IMR-90 (cell line): ENCODE measurements around the gene NF2. TPM values are rescaled to one million over a fixed set of nuclear protein-coding genes. Genes with fewer than 3 reads are reported as not detected.

ENCODE experiments used
- ATAC-seq: fragments of 200-7000 bp; cut with Tn5 transposase; 2 replicates; pipeline ENCODE4 v1.9.1; 2020; ENCODE audit warnings: low read depth, mild to moderate bottlenecking, moderate library complexity
- BruUV-seq: library from RNA; stranded (reverse); fragments of 400-500 nt; replicated peaks from 2 replicates; lab custom pipeline; 2021; lab: Mats Ljungman, UMichigan
- CTCF ChIA-PET: fragments of 300-600 bp; formaldehyde crosslinking; extraction: SDS; loops from one replicate; lab custom pipeline; 2021; ENCODE audit warnings: antibody characterized with exemption; lab: Yijun Ruan, JAX
- POLR2A ChIA-PET: fragments of 300-600 bp; sonication (Branson Sonifier 250); formaldehyde crosslinking; loops from one replicate; lab custom pipeline; 2022; ENCODE audit warnings: antibody characterized with exemption; ENCODE audit not compliant: unreplicated experiment; lab: Charles Lee
- DNase-seq: peaks from one replicate; pipeline ENCODE4 v3.0.0; 2013
- H2AFZ ChIP-seq: replicated peaks from 2 replicates; pipeline ENCODE3; 2013; ENCODE audit warnings: low read length, mild to moderate bottlenecking; ENCODE audit not compliant: poor library complexity
- H2AK5ac ChIP-seq: 2 replicates; pipeline ENCODE4 v1.6.1; 2013; ENCODE audit warnings: low read depth, low read length, inconsistent platforms
- H2AK9ac ChIP-seq: replicated peaks from 2 replicates; pipeline ENCODE3; 2013; ENCODE audit warnings: mild to moderate bottlenecking, low read depth, low read length, moderate library complexity; ENCODE audit not compliant: poor library complexity
- H2BK120ac ChIP-seq: 2 replicates; pipeline ENCODE4 v1.6.1; 2013; ENCODE audit warnings: low read depth, low read length, inconsistent platforms
- H2BK15ac ChIP-seq: 3 replicates; pipeline ENCODE4 v1.6.1; 2013; ENCODE audit warnings: low read depth, low read length, inconsistent platforms
- H2BK20ac ChIP-seq: 2 replicates; pipeline ENCODE4 v1.6.1; 2013; ENCODE audit warnings: low read depth, mild to moderate bottlenecking, inconsistent platforms, low read length, moderate library complexity
- H2BK5ac ChIP-seq: 2 replicates; pipeline ENCODE4 v1.6.1; 2013; ENCODE audit warnings: mild to moderate bottlenecking, low read depth, low read length, inconsistent platforms; ENCODE audit not compliant: poor library complexity, severe bottlenecking
- H3K14ac ChIP-seq: replicated peaks from 2 replicates; pipeline ENCODE4 v1.6.1; 2013; ENCODE audit warnings: low read depth, low read length, inconsistent platforms
- H3K18ac ChIP-seq: 2 replicates; pipeline ENCODE4 v1.6.1; 2013; ENCODE audit warnings: low read depth, low read length, control low read depth
- H3K23ac ChIP-seq: 2 replicates; pipeline ENCODE4 v1.6.1; 2013; ENCODE audit warnings: low read depth, low read length, inconsistent platforms
- H3K27ac ChIP-seq: 2 replicates; pipeline ENCODE4 v1.5.1; 2013; ENCODE audit warnings: mild to moderate bottlenecking, control low read depth, low read length; ENCODE audit not compliant: insufficient read depth
- H3K27me3 ChIP-seq: 2 replicates; pipeline ENCODE4 v1.6.1; 2013; ENCODE audit warnings: low read length; ENCODE audit not compliant: control insufficient read depth, insufficient read depth
- H3K36me3 ChIP-seq: 2 replicates; pipeline ENCODE4 v1.6.1; 2013; ENCODE audit warnings: low read length, mixed read lengths; ENCODE audit not compliant: control insufficient read depth, insufficient read depth
- H3K4ac ChIP-seq: 2 replicates; pipeline ENCODE4 v1.6.1; 2013; ENCODE audit warnings: low read depth, low read length, inconsistent platforms
- H3K4me1 ChIP-seq: 2 replicates; pipeline ENCODE4 v1.6.1; 2013; ENCODE audit warnings: low read length, mixed read lengths; ENCODE audit not compliant: control insufficient read depth, insufficient read depth
- H3K4me2 ChIP-seq: 2 replicates; pipeline ENCODE4 v1.6.1; 2013; ENCODE audit warnings: low read depth, mild to moderate bottlenecking, control low read depth, low read length, moderate library complexity
- H3K4me3 ChIP-seq: 2 replicates; pipeline ENCODE4 v1.5.1; 2013; ENCODE audit warnings: low read depth, mild to moderate bottlenecking, control low read depth, low read length, moderate library complexity; ENCODE audit not compliant: insufficient read depth
- H3K56ac ChIP-seq: 2 replicates; pipeline ENCODE4 v1.6.1; 2013; ENCODE audit warnings: low read length, inconsistent platforms; ENCODE audit not compliant: insufficient read depth; ENCODE audit errors: extremely low read depth
- H3K79me1 ChIP-seq, 2 experiments: 2 replicates each; pipeline ENCODE4 v1.6.1; 2013; ENCODE audit warnings: low read length in 2 of 2, inconsistent platforms in 1 of 2, low read depth in 1 of 2
- H3K9ac ChIP-seq: 2 replicates; pipeline ENCODE4 v1.6.1; 2013; ENCODE audit warnings: low read depth, low read length, control low read depth
- H3K9me1 ChIP-seq: 2 replicates; pipeline ENCODE4 v1.6.1; 2013; ENCODE audit warnings: low read length, inconsistent platforms; ENCODE audit not compliant: insufficient read depth
- H3K9me3 ChIP-seq: 2 replicates; pipeline ENCODE4 v1.6.1; 2013; ENCODE audit warnings: low read length; ENCODE audit not compliant: control insufficient read depth, insufficient read depth
- H4K20me1 ChIP-seq: 2 replicates; pipeline ENCODE4 v1.6.1; 2013; ENCODE audit warnings: low read length, inconsistent platforms; ENCODE audit not compliant: insufficient read depth
- H4K5ac ChIP-seq: 2 replicates; pipeline ENCODE4 v1.6.1; 2013; ENCODE audit warnings: mild to moderate bottlenecking, low read depth, low read length, control low read depth
- H4K8ac ChIP-seq, 2 experiments: 2 replicates each; pipeline ENCODE4 v1.6.1; 2013; ENCODE audit warnings: low read depth in 2 of 2, low read length in 2 of 2, control low read depth in 1 of 2, inconsistent platforms in 1 of 2
- H4K91ac ChIP-seq: 2 replicates; pipeline ENCODE4 v1.6.1; 2013; ENCODE audit warnings: low read depth, low read length, inconsistent platforms; ENCODE audit not compliant: insufficient read depth
- BHLHE40 ChIP-seq: fragments of 150-350 bp; IDR thresholded peaks from 2 replicates; pipeline ENCODE4 v1.6.1; 2016; ENCODE audit warnings: mild to moderate bottlenecking, low read depth, low read length
- CEBPB ChIP-seq: IDR thresholded peaks from 2 replicates; pipeline ENCODE4 v1.6.1; 2012; ENCODE audit warnings: low read depth, low read length, improper control_type of control experiment
- CHD1 ChIP-seq: IDR thresholded peaks from 2 replicates; pipeline ENCODE4 v1.6.1; 2012; ENCODE audit warnings: low read depth, low read length, improper control_type of control experiment
- FOS ChIP-seq: fragments of 150-350 bp; IDR thresholded peaks from 2 replicates; pipeline ENCODE4 v1.6.1; 2016; ENCODE audit warnings: low read depth, low read length
- MAFK ChIP-seq: IDR thresholded peaks from 2 replicates; pipeline ENCODE4 v1.6.1; 2012; ENCODE audit warnings: low read depth, low read length, improper control_type of control experiment
- MXI1 ChIP-seq: IDR thresholded peaks from 2 replicates; pipeline ENCODE4 v1.6.1; 2012; ENCODE audit warnings: low read depth, mild to moderate bottlenecking, low read length, moderate library complexity, borderline replicate concordance
- NFE2L2 ChIP-seq: fragments of 150-350 bp; IDR thresholded peaks from 2 replicates; pipeline ENCODE4 v1.6.1; 2016; ENCODE audit warnings: low read depth, mild to moderate bottlenecking, low read length
- POLR2A ChIP-seq: IDR thresholded peaks from 2 replicates; pipeline ENCODE4 v1.6.1; 2012; ENCODE audit warnings: mild to moderate bottlenecking, low read depth, low read length
- RAD21 ChIP-seq: IDR thresholded peaks from 2 replicates; pipeline ENCODE4 v1.6.1; 2012; ENCODE audit warnings: low read length, improper control_type of control experiment
- RCOR1 ChIP-seq: IDR thresholded peaks from 2 replicates; pipeline ENCODE4 v1.6.1; 2012; ENCODE audit warnings: mild to moderate bottlenecking, low read length, improper control_type of control experiment; ENCODE audit not compliant: insufficient replicate concordance
- RFX5 ChIP-seq: IDR thresholded peaks from 2 replicates; pipeline ENCODE4 v1.8.0; 2012; ENCODE audit warnings: low read depth, mild to moderate bottlenecking, low read length, moderate library complexity
- SMC3 ChIP-seq: fragments of 150-350 bp; IDR thresholded peaks from 2 replicates; pipeline ENCODE4 v1.6.1; 2016; ENCODE audit warnings: low read depth, mild to moderate bottlenecking, antibody characterized with exemption, low read length, moderate library complexity
- WGBS, 2 experiments: methylation state at CpG; one replicate each; pipeline versions ENCODE4 v1.1.5 to v1.1.7; 2013; ENCODE audit warnings: missing lambda C conversion rate in 2 of 2; ENCODE audit not compliant: insufficient read length in 1 of 2; ENCODE audit errors: extremely low coverage in 2 of 2; 5-methylcytosine and 5-hydroxymethylcytosine counted together
- dilution Hi-C: fragments of 300-500 bp; cut with HindIII; formaldehyde crosslinking; loops from one replicate; pipeline ENCODE4 v1.14.3; 2018; ENCODE audit warnings: low sequenced_read_pairs; ENCODE audit not compliant: unreplicated experiment
- in situ Hi-C: fragments of 300-500 bp; cut with MboI; formaldehyde crosslinking; loops from 3 replicates; pipeline ENCODE4 v1.14.3; 2019; ENCODE audit warnings: low sequenced_read_pairs, inconsistent platforms, mixed read lengths
- intact Hi-C: fragments of 100-400 bp; cut with micrococcal nuclease; formaldehyde crosslinking; loops from 2 replicates; pipeline ENCODE4 v1.10.0; 2022
- polyA plus RNA-seq, 3 experiments: library from polyadenylated mRNA; depleted of rRNA; stranded (reverse); fragments of >200 nt; gene quantifications; 2 replicates each; pipeline ENCODE4 v1.2.3, GENCODE V29; 2012; ENCODE audit warnings: low replicate concordance in 1 of 3
- total RNA-seq: library from RNA; depleted of rRNA; stranded (reverse); fragments of >200 nt; gene quantifications from 2 replicates; pipeline ENCODE4 v1.2.3, GENCODE V29; 2012
- TF ChIP-seq, protein P1 (sequence below): conservative IDR thresholded peaks from 2 replicates; pipeline ENCODE4 v1.5.1; 2012; ENCODE audit warnings: mild to moderate bottlenecking, low read depth, low read length, improper control_type of control experiment

NF2 gene
- total and polyA plus RNA-seq, 2 of the 4 experiments (the other 2 are of a cell fraction): 59.0 to 151 TPM

DNA sequence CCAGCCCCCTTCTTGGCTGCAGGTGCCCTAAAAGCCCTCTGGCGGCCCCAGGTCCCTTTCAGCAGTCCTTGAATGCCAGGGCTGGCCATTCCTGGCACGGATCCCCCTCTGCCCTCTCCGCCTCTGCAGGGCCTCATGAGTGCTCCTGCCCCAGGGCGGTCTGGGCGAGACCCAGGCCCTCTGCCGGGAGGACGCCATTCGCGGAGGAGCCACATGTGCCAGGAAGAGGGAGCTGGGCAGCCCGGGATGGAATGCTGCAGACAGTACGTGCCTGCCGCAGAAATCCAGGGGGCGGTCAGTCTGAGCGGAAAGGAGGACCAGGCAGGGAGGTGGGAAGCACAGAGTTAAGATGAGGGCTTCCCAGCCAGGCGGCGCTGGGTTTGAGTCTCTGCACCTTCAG lies 119.2 kb downstream of the NF2 start:
- Histone ChIP-seq H4K5ac (no peak overlapping the region), H3K18ac (no peak overlapping the region), H2AK5ac (no peak overlapping the region), H3K56ac (no peak overlapping the region), H3K36me3 (no peaks in the 10 kb centered on the region), H3K9me1 (no peaks in the 10 kb centered on the region), H3K23ac (no peak overlapping the region), H3K4ac (no peak overlapping the region), H2AK9ac (no peak overlapping the region), H3K27ac (no peak overlapping the region), H3K4me3 (no peak overlapping the region), H2BK20ac (no peak overlapping the region), H2BK120ac (no peak overlapping the region), H2BK15ac (no peak overlapping the region), H3K79me1 (no peaks in the 10 kb centered on the region), H3K9ac (no peak overlapping the region), H3K9me3 (no peaks in the 10 kb centered on the region), H4K91ac (no peak overlapping the region), H2AFZ (no peak overlapping the region), H3K4me2 (no peak overlapping the region), H3K14ac (no peak overlapping the region), H4K20me1 (peaks cover 9% of the 10 kb centered on the region), H3K4me1 (no peaks in the 10 kb centered on the region; the same call in 1 of the 2 replicates), H4K8ac (no peak overlapping the region), H3K27me3 (peaks cover 71% of the 10 kb centered on the region), H2BK5ac (no peak overlapping the region)
- CTCF ChIA-PET: interaction anchor here (0.5 kb wide), 1 partner anchor 110 kb away, joined by 3 read pairs; no protein-coding TSS in a partner anchor
- POLR2A ChIA-PET: no interaction called here
- in situ Hi-C loops (no loop called here), intact Hi-C loops (no loop called here), dilution Hi-C loops (no loop called here)
- no TSS peak for BruUV-seq
- TF ChIP-seq POLR2A (no peak), FOS (no peak), CHD1 (no peak), SMC3 (no peak), NFE2L2 (no peak), RFX5 (no peak), CEBPB (no peak), BHLHE40 (no peak), RCOR1 (no peak), MAFK (no peak), RAD21 (no peak), MXI1 (no peak)
- TF ChIP-seq, protein P1, sequence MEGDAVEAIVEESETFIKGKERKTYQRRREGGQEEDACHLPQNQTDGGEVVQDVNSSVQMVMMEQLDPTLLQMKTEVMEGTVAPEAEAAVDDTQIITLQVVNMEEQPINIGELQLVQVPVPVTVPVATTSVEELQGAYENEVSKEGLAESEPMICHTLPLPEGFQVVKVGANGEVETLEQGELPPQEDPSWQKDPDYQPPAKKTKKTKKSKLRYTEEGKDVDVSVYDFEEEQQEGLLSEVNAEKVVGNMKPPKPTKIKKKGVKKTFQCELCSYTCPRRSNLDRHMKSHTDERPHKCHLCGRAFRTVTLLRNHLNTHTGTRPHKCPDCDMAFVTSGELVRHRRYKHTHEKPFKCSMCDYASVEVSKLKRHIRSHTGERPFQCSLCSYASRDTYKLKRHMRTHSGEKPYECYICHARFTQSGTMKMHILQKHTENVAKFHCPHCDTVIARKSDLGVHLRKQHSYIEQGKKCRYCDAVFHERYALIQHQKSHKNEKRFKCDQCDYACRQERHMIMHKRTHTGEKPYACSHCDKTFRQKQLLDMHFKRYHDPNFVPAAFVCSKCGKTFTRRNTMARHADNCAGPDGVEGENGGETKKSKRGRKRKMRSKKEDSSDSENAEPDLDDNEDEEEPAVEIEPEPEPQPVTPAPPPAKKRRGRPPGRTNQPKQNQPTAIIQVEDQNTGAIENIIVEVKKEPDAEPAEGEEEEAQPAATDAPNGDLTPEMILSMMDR: no peak
- ATAC-seq (no peak), DNase-seq (no peak)
- WGBS, 2 experiments: 93% methylated on average over 2 of the region's 16 CpGs; no CpG with 5 or more reads in 1 of the 2 experiments
